ENCODE measurements around the gene SDF4.

Gene SDF4

DNA sequence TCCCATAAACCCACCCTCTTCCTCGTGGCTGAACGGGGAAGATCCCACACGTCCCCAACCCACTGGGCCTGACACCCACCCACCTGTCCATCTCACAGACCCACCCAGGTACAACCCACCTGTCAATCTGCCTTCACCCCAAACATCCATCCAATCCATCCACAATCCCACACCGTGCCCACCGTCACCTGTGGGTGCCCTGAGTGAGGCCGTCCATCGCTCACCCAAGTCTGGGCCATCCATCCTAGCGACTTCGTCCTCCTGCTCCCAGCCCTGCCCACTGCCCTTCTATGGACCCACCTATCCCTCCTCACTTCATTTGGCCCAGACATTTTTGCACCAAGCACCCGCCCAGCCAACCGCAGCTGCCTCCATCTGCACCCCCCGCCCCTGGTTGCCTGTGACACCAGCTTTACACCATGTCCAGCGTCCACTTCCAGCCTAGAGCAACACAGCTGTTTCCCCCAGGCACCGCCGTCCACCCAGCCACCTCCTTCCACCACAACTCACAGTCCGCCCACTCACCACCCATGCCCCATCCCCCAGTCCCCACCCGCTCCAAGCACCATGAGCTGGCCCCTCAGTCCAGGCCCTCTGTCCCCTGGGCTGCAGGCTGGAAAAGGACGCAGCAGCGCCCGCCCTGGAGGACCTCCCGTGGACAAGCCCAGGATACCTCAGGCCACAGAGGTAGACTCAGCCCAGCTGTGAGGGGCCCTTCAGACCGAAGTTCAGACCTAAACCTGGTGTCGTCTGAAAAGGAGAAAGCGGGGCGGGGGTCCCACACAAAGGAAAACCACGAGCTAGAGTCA, 50.5 kb downstream of the SDF4 start:
- no peak for DNase-seq
- Histone ChIP-seq H3K36me3 (no peaks in the 10 kb centered on the region), H3K27ac (no peak overlapping the region), H3K9me3 (ENCODE audit: severe bottlenecking) (no peaks in the 10 kb centered on the region), H3K27me3 (ENCODE audit: insufficient read depth, low read depth, severe bottlenecking) (no peaks in the 10 kb centered on the region), H3K4me3 (ENCODE audit: low read depth, low read length) (no peak overlapping the region)
- TF ChIP-seq, protein P1, sequence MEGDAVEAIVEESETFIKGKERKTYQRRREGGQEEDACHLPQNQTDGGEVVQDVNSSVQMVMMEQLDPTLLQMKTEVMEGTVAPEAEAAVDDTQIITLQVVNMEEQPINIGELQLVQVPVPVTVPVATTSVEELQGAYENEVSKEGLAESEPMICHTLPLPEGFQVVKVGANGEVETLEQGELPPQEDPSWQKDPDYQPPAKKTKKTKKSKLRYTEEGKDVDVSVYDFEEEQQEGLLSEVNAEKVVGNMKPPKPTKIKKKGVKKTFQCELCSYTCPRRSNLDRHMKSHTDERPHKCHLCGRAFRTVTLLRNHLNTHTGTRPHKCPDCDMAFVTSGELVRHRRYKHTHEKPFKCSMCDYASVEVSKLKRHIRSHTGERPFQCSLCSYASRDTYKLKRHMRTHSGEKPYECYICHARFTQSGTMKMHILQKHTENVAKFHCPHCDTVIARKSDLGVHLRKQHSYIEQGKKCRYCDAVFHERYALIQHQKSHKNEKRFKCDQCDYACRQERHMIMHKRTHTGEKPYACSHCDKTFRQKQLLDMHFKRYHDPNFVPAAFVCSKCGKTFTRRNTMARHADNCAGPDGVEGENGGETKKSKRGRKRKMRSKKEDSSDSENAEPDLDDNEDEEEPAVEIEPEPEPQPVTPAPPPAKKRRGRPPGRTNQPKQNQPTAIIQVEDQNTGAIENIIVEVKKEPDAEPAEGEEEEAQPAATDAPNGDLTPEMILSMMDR (IDR thresholded peaks at IDR 0.05; ENCODE audit: low read depth, low read length) = no peak

DNA sequence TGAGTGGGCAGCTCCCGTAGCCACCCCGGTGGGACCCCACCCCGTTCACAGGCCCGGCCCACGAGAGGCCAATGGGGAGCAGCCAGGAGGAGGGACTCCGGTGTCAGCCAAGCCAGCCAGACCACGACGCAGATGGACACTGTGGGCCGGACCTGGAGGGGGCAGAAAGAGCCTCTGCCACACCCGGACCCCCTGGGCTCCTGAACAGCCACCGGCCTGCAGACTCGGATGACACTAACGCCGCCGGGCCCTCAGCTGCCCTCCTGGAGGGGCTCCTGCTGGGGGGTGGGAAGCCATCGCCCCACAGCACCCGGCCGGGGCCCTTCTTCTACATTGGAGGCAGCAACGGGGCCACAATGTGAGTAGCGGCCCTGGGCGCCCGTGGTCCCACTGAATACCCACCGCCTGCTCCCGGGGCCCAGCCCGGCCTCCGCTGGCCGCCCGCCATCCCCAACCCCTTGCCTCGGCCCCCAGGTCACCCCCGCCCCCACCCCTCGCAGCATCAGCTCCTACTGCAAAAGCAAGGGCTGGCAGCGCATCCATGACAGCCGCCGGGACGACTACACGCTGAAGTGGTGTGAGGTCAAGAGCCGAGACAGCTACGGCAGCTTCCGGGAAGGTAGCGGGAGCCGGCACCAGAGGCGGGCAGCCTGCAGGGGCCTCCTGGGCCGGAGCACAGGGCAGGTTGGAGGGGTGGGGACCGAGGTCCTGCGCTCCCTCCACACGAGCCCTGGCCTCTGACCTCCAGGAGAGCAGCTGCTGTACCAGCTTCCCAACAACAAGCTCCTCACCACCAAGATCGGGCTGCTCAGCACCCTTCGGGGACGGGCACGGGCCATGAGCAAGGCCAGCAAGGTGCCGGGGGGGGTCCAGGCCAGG, 51.6 kb downstream of the SDF4 start:
- H3K27me3 ChIP-seq (ENCODE audit: insufficient read depth, low read depth, severe bottlenecking) = no peaks in the 10 kb centered on the region
- H3K27ac ChIP-seq = no peak overlapping the region
- TF ChIP-seq, protein P1 (IDR thresholded peaks at IDR 0.05; ENCODE audit: low read depth, low read length) = no peak
- H3K36me3 ChIP-seq = no peaks in the 10 kb centered on the region
- H3K9me3 ChIP-seq (ENCODE audit: severe bottlenecking) = no peaks in the 10 kb centered on the region
- H3K4me3 ChIP-seq (ENCODE audit: low read depth, low read length) = no peak overlapping the region
- no peak for DNase-seq

DNA sequence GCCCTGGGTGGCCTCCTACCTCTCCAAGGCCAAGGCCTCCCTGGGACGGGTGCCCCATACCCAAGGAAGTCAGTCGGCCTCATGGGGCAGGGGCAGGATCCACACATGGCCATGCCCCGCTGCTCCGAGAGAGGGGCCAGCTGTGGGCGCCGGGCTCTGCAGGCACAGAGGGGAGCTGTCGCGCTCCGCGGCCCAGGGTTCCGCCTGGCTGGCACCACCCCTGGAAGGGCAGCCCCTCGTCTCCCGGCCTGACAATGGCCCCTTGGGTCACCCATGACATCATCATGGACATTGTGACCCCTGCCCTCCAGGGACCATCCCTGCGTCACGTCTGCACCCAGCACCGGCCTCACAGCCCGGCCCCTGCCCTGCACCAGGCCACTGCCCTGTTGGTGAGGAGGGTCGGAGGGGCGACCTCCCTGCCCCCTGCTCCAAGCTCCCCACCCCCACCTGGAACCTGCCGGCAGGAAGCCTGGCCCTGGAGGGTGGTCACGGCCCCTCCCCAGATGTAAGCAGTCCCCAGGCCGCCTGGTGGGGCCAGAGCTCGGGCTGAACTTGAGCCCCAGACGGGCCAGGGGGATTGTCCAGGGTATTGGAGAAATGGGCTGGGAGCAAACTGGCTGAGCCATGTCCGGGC, 52.3 kb downstream of the SDF4 start:
- H3K36me3 ChIP-seq = no peaks in the 10 kb centered on the region
- H3K27ac ChIP-seq = no peak overlapping the region
- TF ChIP-seq, protein P1 (IDR thresholded peaks at IDR 0.05; ENCODE audit: low read depth, low read length) = no peak
- no peak for DNase-seq
- no peak overlapping the region for H3K4me3 ChIP-seq (ENCODE audit: low read depth, low read length)
- H3K27me3 ChIP-seq (ENCODE audit: insufficient read depth, low read depth, severe bottlenecking) = no peaks in the 10 kb centered on the region
- H3K9me3 ChIP-seq (ENCODE audit: severe bottlenecking) = no peaks in the 10 kb centered on the region

DNA sequence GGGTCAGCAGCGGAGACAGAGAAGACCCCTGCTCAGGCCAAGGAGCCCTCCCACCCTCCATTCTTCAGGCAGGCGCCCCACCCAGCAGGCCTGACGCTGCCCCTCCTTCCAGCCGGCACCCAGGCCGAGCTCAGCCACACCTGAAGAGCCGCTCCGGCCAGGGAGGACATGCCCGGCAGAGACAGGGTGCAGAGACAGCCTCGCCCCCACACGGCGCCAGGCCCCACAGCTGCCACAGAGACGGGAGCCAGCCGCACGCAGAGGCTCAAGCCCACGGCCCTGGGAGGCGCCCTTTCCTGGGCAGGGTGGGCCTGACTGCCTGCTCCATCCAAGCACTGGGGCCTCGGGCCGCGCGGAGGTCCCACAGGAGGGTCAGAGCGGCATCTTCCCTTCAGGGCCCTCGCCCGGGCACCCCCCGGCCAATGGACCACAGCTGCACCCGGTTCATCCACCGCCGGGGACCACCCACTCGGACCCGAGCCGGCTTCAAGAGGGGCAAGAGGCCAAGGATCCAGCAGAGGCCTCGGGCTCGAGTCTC, 52.9 kb downstream of the SDF4 start:
- Histone ChIP-seq H3K9me3 (ENCODE audit: severe bottlenecking) (no peaks in the 10 kb centered on the region), H3K27me3 (ENCODE audit: insufficient read depth, low read depth, severe bottlenecking) (no peaks in the 10 kb centered on the region), H3K27ac (no peak overlapping the region), H3K4me3 (ENCODE audit: low read depth, low read length) (no peak overlapping the region), H3K36me3 (no peaks in the 10 kb centered on the region)
- TF ChIP-seq, protein P1 (IDR thresholded peaks at IDR 0.05; ENCODE audit: low read depth, low read length) = no peak
- DNase-seq = no peak

DNA sequence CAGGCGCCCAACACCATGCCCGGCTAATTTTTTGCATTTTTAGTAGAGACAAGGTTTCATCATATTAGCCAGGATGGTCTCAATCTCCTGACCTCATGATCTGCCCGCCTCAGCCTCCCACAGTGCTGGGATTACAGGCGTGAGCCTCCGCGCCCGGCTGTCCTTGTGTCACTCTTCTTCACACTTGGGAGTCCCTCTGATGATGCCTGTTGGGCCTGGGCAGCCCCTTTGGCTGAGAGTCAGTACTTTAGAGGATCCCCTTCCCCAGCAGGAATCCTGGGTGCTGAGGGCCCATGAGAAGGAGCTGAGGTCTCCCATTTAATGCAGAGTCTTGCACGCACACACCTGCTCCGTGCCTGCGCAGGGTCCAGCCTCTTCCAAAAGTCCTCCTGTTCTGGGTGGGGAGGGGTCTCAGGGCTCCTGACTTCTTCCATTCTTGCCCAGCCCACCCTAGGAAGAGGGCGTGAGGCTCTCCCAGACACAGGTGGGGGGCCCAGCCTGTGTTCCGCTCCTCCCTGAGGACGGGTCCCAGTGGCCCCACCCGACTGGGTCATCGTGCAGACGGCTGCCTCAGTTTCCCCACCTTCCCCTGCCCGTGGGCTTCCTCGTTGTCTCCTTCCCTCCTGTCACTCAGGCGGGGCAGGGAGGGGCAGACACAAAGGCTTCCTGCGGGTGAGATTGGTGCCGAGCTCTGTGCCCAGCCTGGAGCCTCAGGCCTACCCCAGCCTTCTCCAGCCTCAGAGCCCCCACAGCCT, 54.2 kb downstream of the SDF4 start:
- Histone ChIP-seq H3K9me3 (ENCODE audit: severe bottlenecking) (no peaks in the 10 kb centered on the region), H3K36me3 (no peaks in the 10 kb centered on the region), H3K4me3 (ENCODE audit: low read depth, low read length) (no peak overlapping the region), H3K27ac (no peak overlapping the region), H3K27me3 (ENCODE audit: insufficient read depth, low read depth, severe bottlenecking) (no peaks in the 10 kb centered on the region)
- no peak for DNase-seq
- TF ChIP-seq, protein P1 (IDR thresholded peaks at IDR 0.05; ENCODE audit: low read depth, low read length) = no peak
